ENCODE results near the gene GAP43.

GAP43 gene

GRCh38 chr3:115638991-115639390 is 15.7 kb downstream of the GAP43 start:
- no peaks in the 10 kb centered on the region for H3K79me2 ChIP-seq (ENCODE audit: control insufficient read depth, low read length)
- H3K27ac ChIP-seq (ENCODE audit: low read depth, low read length) = no peak overlapping the region
- H3K9me3 ChIP-seq (ENCODE audit: control insufficient read depth, insufficient read depth, low read length) = no peaks in the 10 kb centered on the region
- H4K20me1 ChIP-seq (ENCODE audit: control insufficient read depth, insufficient read depth, low read depth, low read length) = no peaks in the 10 kb centered on the region
- TF ChIP-seq, protein P1, sequence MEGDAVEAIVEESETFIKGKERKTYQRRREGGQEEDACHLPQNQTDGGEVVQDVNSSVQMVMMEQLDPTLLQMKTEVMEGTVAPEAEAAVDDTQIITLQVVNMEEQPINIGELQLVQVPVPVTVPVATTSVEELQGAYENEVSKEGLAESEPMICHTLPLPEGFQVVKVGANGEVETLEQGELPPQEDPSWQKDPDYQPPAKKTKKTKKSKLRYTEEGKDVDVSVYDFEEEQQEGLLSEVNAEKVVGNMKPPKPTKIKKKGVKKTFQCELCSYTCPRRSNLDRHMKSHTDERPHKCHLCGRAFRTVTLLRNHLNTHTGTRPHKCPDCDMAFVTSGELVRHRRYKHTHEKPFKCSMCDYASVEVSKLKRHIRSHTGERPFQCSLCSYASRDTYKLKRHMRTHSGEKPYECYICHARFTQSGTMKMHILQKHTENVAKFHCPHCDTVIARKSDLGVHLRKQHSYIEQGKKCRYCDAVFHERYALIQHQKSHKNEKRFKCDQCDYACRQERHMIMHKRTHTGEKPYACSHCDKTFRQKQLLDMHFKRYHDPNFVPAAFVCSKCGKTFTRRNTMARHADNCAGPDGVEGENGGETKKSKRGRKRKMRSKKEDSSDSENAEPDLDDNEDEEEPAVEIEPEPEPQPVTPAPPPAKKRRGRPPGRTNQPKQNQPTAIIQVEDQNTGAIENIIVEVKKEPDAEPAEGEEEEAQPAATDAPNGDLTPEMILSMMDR (IDR thresholded peaks at IDR 0.05; ENCODE audit: low read depth, low read length, poor library complexity, severe bottlenecking) = no peak
- no peak for TF ChIP-seq EZH2phosphoT487 (IDR thresholded peaks at IDR 0.05; ENCODE audit: borderline replicate concordance, low read length)
- no peaks in the 10 kb centered on the region for H3K36me3 ChIP-seq (ENCODE audit: control insufficient read depth, low read length)
- 0 out of 2 replicates have a peak, but pooled peaks cover 3% of the 10 kb centered on the region for H3K4me1 ChIP-seq (ENCODE audit: control insufficient read depth, low read length)
- no peaks in the 10 kb centered on the region for H3K27me3 ChIP-seq (ENCODE audit: control insufficient read depth, low read length)
- H3K4me2 ChIP-seq (ENCODE audit: low read length) = no peak overlapping the region
- no peaks in the 10 kb centered on the region for H3K9me2 ChIP-seq (replicated peaks; ENCODE audit: control insufficient read depth, low read length)
- no peak overlapping the region for H3K4me3 ChIP-seq (ENCODE audit: low read length)
- no peaks in the 10 kb centered on the region for H3F3A ChIP-seq (ENCODE audit: control insufficient read depth, insufficient read depth)

GRCh38 chr3:115644391-115644790 is 21.1 kb downstream of the GAP43 start:
- Histone ChIP-seq H3K36me3 (ENCODE audit: control insufficient read depth, low read length) (no peaks in the 10 kb centered on the region), H3K4me3 (ENCODE audit: low read length) (no peak overlapping the region), H3K79me2 (ENCODE audit: control insufficient read depth, low read length) (no peaks in the 10 kb centered on the region), H3K9me2 (replicated peaks; ENCODE audit: control insufficient read depth, low read length) (no peaks in the 10 kb centered on the region), H3K4me2 (ENCODE audit: low read length) (no peak overlapping the region), H4K20me1 (ENCODE audit: control insufficient read depth, insufficient read depth, low read depth, low read length) (no peaks in the 10 kb centered on the region), H3K9me3 (ENCODE audit: control insufficient read depth, insufficient read depth, low read length) (no peaks in the 10 kb centered on the region), H3K27me3 (ENCODE audit: control insufficient read depth, low read length) (no peaks in the 10 kb centered on the region), H3F3A (ENCODE audit: control insufficient read depth, insufficient read depth) (no peaks in the 10 kb centered on the region), H3K27ac (ENCODE audit: low read depth, low read length) (no peak overlapping the region), H3K4me1 (ENCODE audit: control insufficient read depth, low read length) (no peaks in the 10 kb centered on the region)
- TF ChIP-seq EZH2phosphoT487 (IDR thresholded peaks at IDR 0.05; ENCODE audit: borderline replicate concordance, low read length) = no peak
- TF ChIP-seq, protein P1 (IDR thresholded peaks at IDR 0.05; ENCODE audit: low read depth, low read length, poor library complexity, severe bottlenecking) = no peak

- no peaks in the 10 kb centered on the region for H3K9me3 ChIP-seq (ENCODE audit: control insufficient read depth, insufficient read depth, low read length)
- H3K27me3 ChIP-seq (ENCODE audit: control insufficient read depth, low read length) = no peaks in the 10 kb centered on the region
- no peak for TF ChIP-seq EZH2phosphoT487 (IDR thresholded peaks at IDR 0.05; ENCODE audit: borderline replicate concordance, low read length)
- TF ChIP-seq, protein P1 (IDR thresholded peaks at IDR 0.05; ENCODE audit: low read depth, low read length, poor library complexity, severe bottlenecking) = no peak
- no peaks in the 10 kb centered on the region for H4K20me1 ChIP-seq (ENCODE audit: control insufficient read depth, insufficient read depth, low read depth, low read length)
- H3K4me2 ChIP-seq (ENCODE audit: low read length) = no peak overlapping the region
- no peak overlapping the region for H3K27ac ChIP-seq (ENCODE audit: low read depth, low read length)
- no peaks in the 10 kb centered on the region for H3K79me2 ChIP-seq (ENCODE audit: control insufficient read depth, low read length)
- H3K4me1 ChIP-seq (ENCODE audit: control insufficient read depth, low read length) = peaks cover 14% of the 10 kb centered on the region
- no peaks in the 10 kb centered on the region for H3K36me3 ChIP-seq (ENCODE audit: control insufficient read depth, low read length)
- H3K4me3 ChIP-seq (ENCODE audit: low read length) = no peak overlapping the region
- no peaks in the 10 kb centered on the region for H3K9me2 ChIP-seq (replicated peaks; ENCODE audit: control insufficient read depth, low read length)
- H3F3A ChIP-seq (ENCODE audit: control insufficient read depth, insufficient read depth) = no peaks in the 10 kb centered on the region
Observed at GRCh38 chr3:115646027-115646690, 22.8 kb downstream of the GAP43 start.
